Measurements from ENCODE around the gene CORO2A.
A peak's percentile ranks its signal among the peaks of the same experiment; 100 is the strongest.

The CORO2A gene

GRCh38 chr9:98222885-98223691, 30.7 kb upstream of the CORO2A start:
- in situ Hi-C loops (cut with HindIII; ENCODE audit: low pct_ligation_motif_present, low pct_unique_long_range_greater_than_20kb, low sequenced_read_pairs): no loop called here

GRCh38 chr9:98220911-98221310, 28.5 kb upstream of the CORO2A start:
- in situ Hi-C loops (cut with HindIII; ENCODE audit: low pct_ligation_motif_present, low pct_unique_long_range_greater_than_20kb, low sequenced_read_pairs): no loop called here
- no peak for DNase-seq

More at GRCh38 chr9:98222885-98223691, 30.7 kb upstream of the CORO2A start:
- DNase-seq: peak; percentile 98

- DNase-seq: no peak
- in situ Hi-C loops (cut with HindIII; ENCODE audit: low pct_ligation_motif_present, low pct_unique_long_range_greater_than_20kb, low sequenced_read_pairs): no loop called here
Measured at GRCh38 chr9:98219794-98220370, 27.4 kb upstream of the CORO2A start.

DNA sequence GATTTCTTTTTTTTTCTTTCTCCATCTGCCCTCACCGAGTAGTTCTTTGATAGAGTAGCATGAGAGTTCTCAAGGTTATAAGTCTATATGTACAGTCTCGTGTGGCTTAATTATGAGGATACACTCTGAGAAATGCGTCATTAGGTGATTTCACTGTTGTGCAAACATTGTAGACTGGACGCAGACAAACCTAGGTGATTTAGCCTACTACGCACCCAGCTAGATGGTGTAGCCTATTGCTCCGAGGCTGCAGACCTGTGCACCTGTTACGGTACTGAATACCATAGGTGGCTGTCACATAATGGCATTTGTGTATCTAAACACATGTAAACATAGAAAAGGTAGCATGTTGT, 26.9 kb upstream of the CORO2A start:
- no peak for DNase-seq
- in situ Hi-C loops (cut with HindIII; ENCODE audit: low pct_ligation_motif_present, low pct_unique_long_range_greater_than_20kb, low sequenced_read_pairs): no loop called here

GRCh38 chr9:98218562-98219363, 26.3 kb upstream of the CORO2A start:
- no peak for DNase-seq
- in situ Hi-C loops (cut with HindIII; ENCODE audit: low pct_ligation_motif_present, low pct_unique_long_range_greater_than_20kb, low sequenced_read_pairs): no loop called here

DNA sequence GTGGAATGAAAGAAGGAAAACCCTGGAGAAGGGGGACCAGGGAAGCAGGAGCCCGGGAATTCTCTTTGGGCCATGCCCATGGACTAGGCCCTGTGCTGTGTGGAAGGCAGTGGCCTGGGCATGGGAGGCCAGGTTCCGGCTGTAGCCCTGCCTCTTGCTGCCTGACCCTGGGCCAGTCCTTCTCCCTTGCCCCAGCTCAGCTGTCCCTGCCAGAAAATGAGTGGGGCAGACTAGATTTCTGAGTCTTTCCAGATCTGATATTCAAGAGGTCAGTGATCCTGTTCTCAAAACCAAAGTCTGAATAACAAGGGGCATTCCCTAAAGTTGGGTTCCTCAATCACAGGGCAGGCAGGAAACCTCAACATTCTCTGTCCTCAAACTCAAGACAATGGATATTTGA, 24.8 kb upstream of the CORO2A start:
- in situ Hi-C loops (cut with HindIII; ENCODE audit: low pct_ligation_motif_present, low pct_unique_long_range_greater_than_20kb, low sequenced_read_pairs): no loop called here
- no peak for DNase-seq

GRCh38 chr9:98216391-98216790, 24.0 kb upstream of the CORO2A start:
- no peak for DNase-seq
- in situ Hi-C loops (cut with HindIII; ENCODE audit: low pct_ligation_motif_present, low pct_unique_long_range_greater_than_20kb, low sequenced_read_pairs): no loop called here

- in situ Hi-C loops (cut with HindIII; ENCODE audit: low pct_ligation_motif_present, low pct_unique_long_range_greater_than_20kb, low sequenced_read_pairs): no loop called here
- peak; percentile 21 for DNase-seq
Measured at GRCh38 chr9:98215821-98216220, 23.4 kb upstream of the CORO2A start.

GRCh38 chr9:98215271-98215670, 22.8 kb upstream of the CORO2A start:
- DNase-seq: no peak
- in situ Hi-C loops (cut with HindIII; ENCODE audit: low pct_ligation_motif_present, low pct_unique_long_range_greater_than_20kb, low sequenced_read_pairs): no loop called here

- in situ Hi-C loops (cut with HindIII; ENCODE audit: low pct_ligation_motif_present, low pct_unique_long_range_greater_than_20kb, low sequenced_read_pairs): no loop called here
- DNase-seq: no peak
Measured at GRCh38 chr9:98214811-98215210, 22.4 kb upstream of the CORO2A start.

GRCh38 chr9:98211260-98211659, 18.8 kb upstream of the CORO2A start:
- no peak for DNase-seq
- in situ Hi-C loops (cut with HindIII; ENCODE audit: low pct_ligation_motif_present, low pct_unique_long_range_greater_than_20kb, low sequenced_read_pairs): no loop called here

GRCh38 chr9:98210435-98210834, 18.0 kb upstream of the CORO2A start:
- DNase-seq: no peak
- in situ Hi-C loops (cut with HindIII; ENCODE audit: low pct_ligation_motif_present, low pct_unique_long_range_greater_than_20kb, low sequenced_read_pairs): no loop called here

GRCh38 chr9:98209530-98209929, 17.1 kb upstream of the CORO2A start:
- in situ Hi-C loops (cut with HindIII; ENCODE audit: low pct_ligation_motif_present, low pct_unique_long_range_greater_than_20kb, low sequenced_read_pairs): no loop called here
- no peak for DNase-seq

DNA sequence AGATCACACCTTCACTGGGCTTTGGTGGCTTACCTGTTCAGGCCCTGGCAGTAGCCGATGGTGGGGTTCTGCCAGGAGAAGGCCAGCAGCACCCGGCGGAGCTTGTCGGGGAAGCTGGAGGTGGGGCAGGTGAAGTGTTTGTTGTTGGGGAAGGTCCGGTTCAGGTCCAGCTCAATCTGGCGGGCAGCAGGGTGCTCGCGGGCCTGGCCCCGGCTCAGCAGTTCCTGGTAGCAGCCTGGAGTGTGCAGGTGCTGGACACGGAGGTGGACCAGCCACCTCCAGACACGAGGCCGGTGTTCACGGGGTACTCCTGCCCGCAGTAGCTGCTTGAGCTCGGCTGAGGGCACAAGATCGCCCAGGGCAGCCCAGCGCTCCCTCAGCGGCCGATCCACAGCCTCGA, 16.2 kb upstream of the CORO2A start:
- DNase-seq: no peak
- in situ Hi-C loops (cut with HindIII; ENCODE audit: low pct_ligation_motif_present, low pct_unique_long_range_greater_than_20kb, low sequenced_read_pairs): no loop called here

GRCh38 chr9:98207606-98208005, 15.2 kb upstream of the CORO2A start:
- no peak for DNase-seq
- in situ Hi-C loops (cut with HindIII; ENCODE audit: low pct_ligation_motif_present, low pct_unique_long_range_greater_than_20kb, low sequenced_read_pairs): no loop called here

GRCh38 chr9:98206754-98207153, 14.3 kb upstream of the CORO2A start:
- DNase-seq: no peak
- in situ Hi-C loops (cut with HindIII; ENCODE audit: low pct_ligation_motif_present, low pct_unique_long_range_greater_than_20kb, low sequenced_read_pairs): no loop called here

GRCh38 chr9:98204692-98205091, 12.3 kb upstream of the CORO2A start:
- in situ Hi-C loops (cut with HindIII; ENCODE audit: low pct_ligation_motif_present, low pct_unique_long_range_greater_than_20kb, low sequenced_read_pairs): no loop called here
- no peak for DNase-seq

DNA sequence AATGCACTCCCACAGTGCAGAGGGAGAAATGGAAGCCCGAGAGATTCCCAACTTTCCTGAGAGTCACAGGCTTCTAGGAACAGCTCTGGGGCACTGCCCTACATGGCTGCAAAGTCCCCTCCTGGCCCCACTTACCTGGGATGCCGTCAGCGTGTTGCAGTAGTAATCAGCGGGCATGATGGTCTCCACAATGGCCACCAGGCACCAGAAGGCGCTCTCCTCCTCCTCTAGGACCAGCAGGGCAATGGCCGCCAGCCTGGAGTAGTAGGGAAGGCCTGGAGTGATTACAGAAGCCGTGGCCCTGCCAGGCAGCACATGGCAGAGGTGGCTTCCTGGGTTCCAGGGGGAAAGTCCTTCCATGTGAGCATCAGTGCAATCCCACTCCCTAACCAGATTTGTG, 10.7 kb upstream of the CORO2A start:
- no peak for DNase-seq
- in situ Hi-C loops (cut with HindIII; ENCODE audit: low pct_ligation_motif_present, low pct_unique_long_range_greater_than_20kb, low sequenced_read_pairs): no loop called here

- in situ Hi-C loops (cut with HindIII; ENCODE audit: low pct_ligation_motif_present, low pct_unique_long_range_greater_than_20kb, low sequenced_read_pairs): no loop called here
Measured at GRCh38 chr9:98202252-98202651, 9.8 kb upstream of the CORO2A start.

DNA sequence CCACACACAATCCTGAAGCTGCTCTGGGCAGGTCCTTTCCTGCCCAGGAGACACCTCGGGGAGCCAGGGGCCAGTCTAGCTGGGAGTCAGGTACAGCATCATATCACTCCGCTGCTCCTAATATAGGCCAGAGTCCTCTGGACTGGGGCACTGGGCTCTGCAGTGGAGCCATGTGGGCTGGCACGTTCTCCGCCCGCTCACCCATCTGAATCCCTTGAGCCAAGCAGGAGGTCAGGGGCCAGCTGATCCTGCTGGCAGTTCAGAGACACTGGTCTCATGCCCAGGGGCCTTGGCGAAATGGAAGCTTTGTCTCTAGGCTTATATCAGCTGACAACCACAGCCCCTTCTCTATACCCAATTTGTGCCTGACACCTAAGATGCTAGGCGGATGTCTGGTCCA, 9.3 kb upstream of the CORO2A start:
- no peak for DNase-seq
- in situ Hi-C loops (cut with HindIII; ENCODE audit: low pct_ligation_motif_present, low pct_unique_long_range_greater_than_20kb, low sequenced_read_pairs): no loop called here

More at GRCh38 chr9:98202252-98202651, 9.8 kb upstream of the CORO2A start:
- no peak for DNase-seq

All from ACHN (cell line).